NK-92 treated with Interleukin-12 subunit alpha and Interleukin-12 subunit beta, amount 100 ng/mL, for 24 hours (cell line): ENCODE data around the gene STPG1.

ENCODE experiments used
- DNase-seq: peaks from one replicate; lab custom pipeline; 2025; lab: John Stamatoyannopoulos, UW

Gene STPG1

GRCh38 chr1:24341260-24341659 lies 72.3 kb downstream of the STPG1 start:
- no peak for DNase-seq

- no peak for DNase-seq
These were observed 72.8 kb downstream of the STPG1 start for GRCh38 chr1:24340770-24341169.

- DNase-seq, result no peak
These were observed 73.6 kb downstream of the STPG1 start for GRCh38 chr1:24339996-24340395.

GRCh38 chr1:24338447-24338846 lies 75.1 kb downstream of the STPG1 start:
- no peak for DNase-seq

GRCh38 chr1:24337455-24337854 lies 76.1 kb downstream of the STPG1 start:
- no peak for DNase-seq

GRCh38 chr1:24336075-24336474 lies 77.5 kb downstream of the STPG1 start:
- DNase-seq, result no peak

GRCh38 chr1:24331961-24332673 lies 81.5 kb downstream of the STPG1 start:
- DNase-seq, result no peak

- no peak for DNase-seq
These were observed 83.6 kb downstream of the STPG1 start for GRCh38 chr1:24329797-24330543.

GRCh38 chr1:24329331-24329730 lies 84.3 kb downstream of the STPG1 start:
- no peak for DNase-seq

GRCh38 chr1:24327891-24328290 lies 85.7 kb downstream of the STPG1 start:
- DNase-seq, result no peak

GRCh38 chr1:24327486-24327885 lies 86.1 kb downstream of the STPG1 start:
- no peak for DNase-seq

GRCh38 chr1:24325587-24326449 lies 87.8 kb downstream of the STPG1 start:
- no peak for DNase-seq

GRCh38 chr1:24324903-24325302 lies 88.7 kb downstream of the STPG1 start:
- no peak for DNase-seq

- no peak for DNase-seq
These were observed 90.3 kb downstream of the STPG1 start for GRCh38 chr1:24323281-24323680.

- DNase-seq, result no peak
These were observed 91.0 kb downstream of the STPG1 start for GRCh38 chr1:24322470-24323177.

GRCh38 chr1:24321697-24322469 lies 91.7 kb downstream of the STPG1 start:
- DNase-seq, result no peak

GRCh38 chr1:24321126-24321525 lies 92.5 kb downstream of the STPG1 start:
- no peak for DNase-seq

GRCh38 chr1:24319962-24320361 lies 93.6 kb downstream of the STPG1 start:
- DNase-seq, result no peak

GRCh38 chr1:24319312-24319863 lies 94.2 kb downstream of the STPG1 start, which contains the start of gene GRHL3:
Gene GRHL3, plus strand, starts transcription at chr1:24319357. Its CDS starts 195 bp downstream, at chr1:24319552.
- DNase-seq, result no peak

GRCh38 chr1:24318615-24319311 lies 94.8 kb downstream of the STPG1 start:
- no peak for DNase-seq
